ENCODE data around the gene SPRED3. TPM values are rescaled to one million over a fixed set of nuclear protein-coding genes. Genes with fewer than 3 reads are reported as not detected.

The SPRED3 gene
- total and polyA plus RNA-seq, 2 of the 8 experiments (the other 6 are each of a cell fraction or from before 2014, with no cell fraction given): 8.1 to 10.3 TPM

DNA sequence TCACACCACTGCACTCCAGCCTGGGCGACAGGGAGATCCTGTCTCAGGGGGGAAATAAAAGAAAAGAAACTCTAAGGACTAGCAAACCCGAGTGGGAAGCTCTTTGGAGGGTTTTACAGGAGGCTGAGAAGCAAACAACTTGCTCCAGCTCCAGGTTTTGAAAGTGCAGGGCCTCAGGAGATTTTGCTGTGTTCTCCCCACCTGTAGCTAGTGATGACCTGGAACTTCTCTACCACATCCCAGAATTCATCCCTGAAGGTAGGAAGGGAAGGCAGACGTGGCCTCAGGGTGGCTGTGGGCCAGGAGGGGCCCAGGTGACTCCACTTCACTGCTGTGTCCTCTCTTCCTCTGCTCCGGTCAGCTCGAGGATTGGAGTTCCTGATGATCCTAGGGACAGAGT is 30.4 kb upstream of the SPRED3 start:
- Histone ChIP-seq H3K27me3 (replicated peaks in 1 of 4; ENCODE audit: control insufficient read depth in 3 of 4, extremely low read depth in 1 of 4, insufficient read depth in 3 of 4, low read length in 3 of 4) (peaks cover 4 to 25% (median 19%) of the 10 kb centered on the region in 4 experiments), H2BK5ac (ENCODE audit: low read depth, low read length) (no peak overlapping the region), H3K79me2 (ENCODE audit: control insufficient read depth in 1 of 2, insufficient read depth in 2 of 2, low read length in 2 of 2) (no peaks in the 10 kb centered on the region), H4K5ac (ENCODE audit: insufficient read length, low read depth, low read length) (no peak overlapping the region), H2BK20ac (ENCODE audit: low read length) (no peak overlapping the region), H3K4me1 (replicated peaks in 1 of 4; ENCODE audit: control insufficient read depth in 3 of 4, insufficient read depth in 4 of 4, low read length in 3 of 4) (peaks cover 0 to 5% (median 2%) of the 10 kb centered on the region in 4 experiments; a peak in 3 of 7 replicates), H3K27ac (ENCODE audit: low read depth, low read length) (no peak overlapping the region), H3K4me2 (ENCODE audit: insufficient read depth in 1 of 2, low read depth in 2 of 2, low read length in 2 of 2) (no peak overlapping the region), H3K36me3 (ENCODE audit: control insufficient read depth in 2 of 4, insufficient read depth in 4 of 4, low read length in 3 of 4) (no peaks in the 10 kb centered on the region), H2BK120ac (replicated peaks; ENCODE audit: low read depth, low read length) (no peak overlapping the region), H3K9me3 (ENCODE audit: insufficient read depth in 2 of 2, low read depth in 1 of 2, low read length in 1 of 2) (no peaks in the 10 kb centered on the region), H3K4ac (replicated peaks; ENCODE audit: insufficient read length, low read depth, low read length) (no peak overlapping the region), H3K23me2 (ENCODE audit: low read depth, low read length) (peaks cover 8% of the 10 kb centered on the region; the same call in 1 of the 2 replicates), H4K20me1 (replicated peaks in 1 of 2; ENCODE audit: control insufficient read depth in 1 of 2, insufficient read depth in 2 of 2, low read length in 2 of 2) (peaks cover 0 to 2% of the 10 kb centered on the region in 2 experiments), H3K14ac (ENCODE audit: insufficient read length) (no peak overlapping the region), H2BK15ac (ENCODE audit: low read length) (no peak overlapping the region), H2BK12ac (ENCODE audit: low read depth, low read length) (no peak overlapping the region), H3K79me1 (ENCODE audit: low read depth, low read length) (no peaks in the 10 kb centered on the region), H3K4me3 (ENCODE audit: extremely low read depth in 1 of 4, insufficient read depth in 2 of 4, low read depth in 3 of 4, low read length in 4 of 4) (no peak overlapping the region), H3K56ac (replicated peaks; ENCODE audit: insufficient read length, low read depth, low read length) (no peak overlapping the region), H2AFZ (ENCODE audit: low read length) (no peak overlapping the region), H4K91ac (replicated peaks; ENCODE audit: insufficient read length, low read length) (no peak overlapping the region), H2AK5ac (ENCODE audit: low read depth, low read length) (no peak overlapping the region), H3K18ac (ENCODE audit: extremely low read depth, low read length) (no peak overlapping the region), H4K8ac (ENCODE audit: extremely low read depth, insufficient read depth, low read length) (no peak overlapping the region), H3K23ac (ENCODE audit: insufficient read length) (no peak overlapping the region), H3K9ac (replicated peaks in 1 of 4; ENCODE audit: extremely low read depth in 1 of 4, low read depth in 3 of 4, low read length in 3 of 4) (no peak overlapping the region)
- CTCF ChIA-PET (ENCODE audit: partially characterized antibody): interaction anchor here (0.5 to 1.4 kb wide), 8 partner anchors 8 to 778 kb away, joined by 3 to 5 read pairs (median 4); partner anchors contain the start of gene CATSPERG
- DNase-seq (ENCODE audit: low read depth in 1 of 2, low spot score in 2 of 2) (no peak), FAIRE-seq (no peak)
- 75% methylated on average over 5 of the region's 5 CpGs; no CpG with 5 or more reads in 1 of the 2 experiments for WGBS, 2 experiments (ENCODE audit: extremely low coverage in 1 of 2, insufficient coverage in 1 of 2, insufficient read length in 1 of 2, insufficient replicate concordance in 2 of 2, low coverage in 1 of 2, low lambda C conversion rate in 2 of 2, missing lambda C conversion rate in 1 of 2)
- POLR2A ChIA-PET (ENCODE audit: partially characterized antibody): interaction anchor here (0.6 to 1.8 kb wide), 4 partner anchors 8 to 93 kb away, joined by 3 to 5 read pairs (median 4); partner anchors contain the start of gene SPINT2
- TF ChIP-seq CBX5 (IDR thresholded peaks at IDR 0.05; ENCODE audit: low read depth, low read length): no peak
- no peak for TF ChIP-seq JUN (IDR thresholded peaks at IDR 0.05; ENCODE audit: low read depth, low read length)
- no peak for TF ChIP-seq SP4 (IDR thresholded peaks at IDR 0.05; ENCODE audit: low read length)
- TF ChIP-seq POLR2AphosphoS5 (IDR thresholded peaks at IDR 0.05; ENCODE audit: low read depth, low read length): no peak
- TF ChIP-seq NANOG (IDR thresholded peaks at IDR 0.05; ENCODE audit: insufficient read depth, low read depth, low read length, poor library complexity, severe bottlenecking): no peak
- no peak for TF ChIP-seq SRF (IDR thresholded peaks at IDR 0.05; ENCODE audit: low read depth, low read length)
- TF ChIP-seq MAFK (IDR thresholded peaks at IDR 0.05; ENCODE audit: low read depth, low read length): no peak
- TF ChIP-seq, protein P1, sequence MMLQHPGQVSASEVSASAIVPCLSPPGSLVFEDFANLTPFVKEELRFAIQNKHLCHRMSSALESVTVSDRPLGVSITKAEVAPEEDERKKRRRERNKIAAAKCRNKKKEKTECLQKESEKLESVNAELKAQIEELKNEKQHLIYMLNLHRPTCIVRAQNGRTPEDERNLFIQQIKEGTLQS (IDR thresholded peaks at IDR 0.05; ENCODE audit: insufficient read depth, low read depth, low read length): no peak
- TF ChIP-seq TAF1 (IDR thresholded peaks at IDR 0.05; ENCODE audit: low read depth, low read length): no peak
- TF ChIP-seq CREB1 (IDR thresholded peaks at IDR 0.05): no peak
- no peak for TF ChIP-seq SIX5 (IDR thresholded peaks at IDR 0.05; ENCODE audit: low read depth, low read length)
- no peak for TF ChIP-seq CEBPB (IDR thresholded peaks at IDR 0.05; ENCODE audit: low read depth, low read length)
- TF ChIP-seq RNF2 (IDR thresholded peaks at IDR 0.05; ENCODE audit: borderline replicate concordance, low read depth, low read length, missing control alignments, poor library complexity, severe bottlenecking): no peak
- TF ChIP-seq RXRA (IDR thresholded peaks at IDR 0.05; ENCODE audit: insufficient read depth, low read depth, low read length): no peak
- no peak for TF ChIP-seq BACH1 (IDR thresholded peaks at IDR 0.05; ENCODE audit: low read length)
